ENCODE data around the gene DBH.

DNA sequence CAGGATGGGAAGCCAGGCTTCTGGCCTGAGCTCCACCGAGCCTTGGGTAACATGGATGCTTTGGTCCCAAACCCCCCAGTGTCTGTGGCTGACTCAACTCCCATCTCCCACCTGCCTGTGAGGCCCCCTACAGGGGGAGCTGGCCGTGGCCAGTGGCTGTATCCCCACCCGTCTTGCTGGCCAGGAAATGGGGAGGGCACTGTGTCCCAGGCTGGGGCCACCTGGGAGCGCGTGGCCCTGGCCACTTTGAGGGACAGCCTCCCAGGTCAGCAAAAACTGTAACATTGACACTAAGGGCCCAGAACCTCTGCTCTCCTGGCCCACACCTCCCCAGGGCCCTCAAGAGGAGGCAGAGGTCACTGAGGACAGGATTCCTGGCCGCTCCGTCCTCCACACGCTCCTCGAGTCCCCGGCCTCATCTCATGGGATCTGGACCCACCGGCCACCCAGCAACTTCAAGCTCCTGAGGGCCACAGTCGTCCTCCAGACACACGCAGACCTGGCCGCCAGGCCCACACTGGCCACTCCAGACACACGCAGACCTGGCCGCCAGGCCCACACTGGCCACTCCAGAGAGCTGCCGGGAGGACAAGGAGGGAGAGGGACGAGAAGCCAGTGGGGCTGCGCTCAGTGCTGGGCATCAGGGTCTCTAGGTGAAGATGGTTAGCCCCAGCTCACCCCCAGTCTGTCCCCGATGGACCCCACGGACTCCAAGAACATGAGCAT is 44.2 kb downstream of the DBH start:
- TF ChIP-seq POLR2A (IDR thresholded peaks at IDR 0.05; ENCODE audit: low read depth, low read length) (no peak), POLR2AphosphoS5 (IDR thresholded peaks at IDR 0.05; ENCODE audit: low read depth, low read length) (no peak), TAF1 (IDR thresholded peaks at IDR 0.05; ENCODE audit: borderline replicate concordance, low read depth, low read length) (no peak)

Measured in GM12892 (cell line).